ENCODE results near the gene PLEKHG1. TPM values are rescaled to one million over a fixed set of nuclear protein-coding genes. Genes with fewer than 3 reads are reported as not detected.

The PLEKHG1 gene
- total and polyA plus RNA-seq, 3 donors from 2014 or later: 16.1 to 130 (median 104) TPM

DNA sequence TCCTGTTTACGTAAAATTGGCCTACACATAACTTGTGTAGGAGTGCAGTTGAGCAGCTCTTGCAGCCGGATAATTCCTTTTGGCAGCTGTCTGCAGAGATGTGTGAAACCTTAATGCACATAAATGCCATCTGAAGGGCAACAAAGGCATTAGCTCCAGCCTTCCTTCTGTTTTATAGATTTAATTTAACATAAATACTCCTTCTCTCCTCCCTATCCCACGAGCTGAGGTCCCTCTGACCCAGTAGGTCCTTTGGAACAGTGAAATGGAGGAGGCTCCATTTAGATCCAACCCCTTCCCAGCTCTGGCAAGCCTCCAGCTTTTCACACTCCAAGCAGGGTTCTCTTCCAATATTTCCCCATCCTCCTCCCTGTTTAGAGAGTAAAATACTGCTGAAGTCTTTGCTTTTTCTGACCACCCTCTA lies 6.5 kb downstream of the PLEKHG1 start:
- Histone ChIP-seq H3K4me3 (no peak overlapping the region), H3K27me3 (no peaks in the 10 kb centered on the region), H3K4me1 (no peaks in the 10 kb centered on the region), H3K36me3 (ENCODE audit: low read depth, missing control alignments) (no peaks in the 10 kb centered on the region), H3K9me3 (no peaks in the 10 kb centered on the region), H3K27ac (no peak overlapping the region)
- no peak for TF ChIP-seq POLR2A (IDR thresholded peaks at IDR 0.05)
- TF ChIP-seq, protein P1, sequence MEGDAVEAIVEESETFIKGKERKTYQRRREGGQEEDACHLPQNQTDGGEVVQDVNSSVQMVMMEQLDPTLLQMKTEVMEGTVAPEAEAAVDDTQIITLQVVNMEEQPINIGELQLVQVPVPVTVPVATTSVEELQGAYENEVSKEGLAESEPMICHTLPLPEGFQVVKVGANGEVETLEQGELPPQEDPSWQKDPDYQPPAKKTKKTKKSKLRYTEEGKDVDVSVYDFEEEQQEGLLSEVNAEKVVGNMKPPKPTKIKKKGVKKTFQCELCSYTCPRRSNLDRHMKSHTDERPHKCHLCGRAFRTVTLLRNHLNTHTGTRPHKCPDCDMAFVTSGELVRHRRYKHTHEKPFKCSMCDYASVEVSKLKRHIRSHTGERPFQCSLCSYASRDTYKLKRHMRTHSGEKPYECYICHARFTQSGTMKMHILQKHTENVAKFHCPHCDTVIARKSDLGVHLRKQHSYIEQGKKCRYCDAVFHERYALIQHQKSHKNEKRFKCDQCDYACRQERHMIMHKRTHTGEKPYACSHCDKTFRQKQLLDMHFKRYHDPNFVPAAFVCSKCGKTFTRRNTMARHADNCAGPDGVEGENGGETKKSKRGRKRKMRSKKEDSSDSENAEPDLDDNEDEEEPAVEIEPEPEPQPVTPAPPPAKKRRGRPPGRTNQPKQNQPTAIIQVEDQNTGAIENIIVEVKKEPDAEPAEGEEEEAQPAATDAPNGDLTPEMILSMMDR (IDR thresholded peaks at IDR 0.05): no peak
- WGBS, 2 donors: 64 to 68% methylated on average over 3 of the region's 3 CpGs
- DNase-seq: no peak
- intact Hi-C loops (cut with DNase I; ENCODE audit: low total_unique reads): no loop called here

DNA sequence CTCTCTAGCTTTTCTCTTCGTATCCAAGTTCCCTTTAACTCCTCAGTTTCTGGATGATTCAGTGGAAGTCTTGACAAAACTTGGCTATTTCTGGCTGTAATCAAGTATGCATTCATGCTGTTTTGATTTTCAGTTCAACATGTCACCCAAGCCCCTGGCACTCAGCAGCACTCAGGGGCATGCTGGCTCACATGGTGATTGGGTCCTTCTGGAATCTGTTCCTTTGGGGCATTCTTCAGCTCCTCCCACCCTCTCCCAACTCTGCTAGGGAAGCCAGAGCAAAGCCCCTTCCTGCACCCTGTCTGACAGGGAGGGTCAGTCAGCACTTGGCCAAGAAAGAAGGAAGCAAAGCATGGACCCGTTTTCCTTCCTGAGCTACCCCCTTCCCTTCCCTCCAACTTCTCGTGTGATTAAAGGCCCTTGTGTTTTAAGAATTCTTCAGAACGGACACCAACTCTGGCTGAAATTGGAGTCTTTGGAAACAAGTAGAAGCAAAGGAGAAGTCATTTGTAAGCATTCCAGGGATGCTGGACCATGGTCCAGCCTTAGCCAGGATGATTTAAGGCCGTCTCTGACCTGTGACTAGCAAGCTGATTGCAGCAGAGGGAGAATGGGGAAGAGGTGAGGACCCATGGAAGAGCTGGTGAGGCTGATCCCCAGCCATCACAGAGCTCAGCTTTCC lies 7.1 kb downstream of the PLEKHG1 start:
- no peak overlapping the region for H3K27ac ChIP-seq
- TF ChIP-seq POLR2A (IDR thresholded peaks at IDR 0.05): no peak
- TF ChIP-seq, protein P1 (IDR thresholded peaks at IDR 0.05): no peak

DNA sequence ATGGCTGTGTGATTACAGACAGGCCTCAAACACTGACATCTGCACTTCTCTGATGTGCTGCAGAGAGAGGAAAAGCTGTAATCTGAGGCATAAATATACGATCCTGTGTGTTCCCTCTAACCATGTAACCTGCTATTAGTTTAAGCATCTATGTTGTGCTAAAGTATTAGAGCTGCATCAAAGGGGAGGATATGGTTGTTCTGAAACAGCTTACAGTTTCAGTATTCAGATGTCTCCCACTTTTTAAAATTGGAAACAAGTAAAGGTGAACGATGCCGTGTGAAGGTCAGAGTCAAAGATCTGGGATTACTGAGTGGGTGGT lies 7.6 kb downstream of the PLEKHG1 start:
- no peak overlapping the region for H3K27ac ChIP-seq
- TF ChIP-seq POLR2A (IDR thresholded peaks at IDR 0.05): no peak
- TF ChIP-seq, protein P1 (IDR thresholded peaks at IDR 0.05): no peak
- intact Hi-C loops (cut with DNase I; ENCODE audit: low total_unique reads): no loop called here
- H3K36me3 ChIP-seq (ENCODE audit: low read depth, missing control alignments): no peaks in the 10 kb centered on the region
- H3K9me3 ChIP-seq: no peaks in the 10 kb centered on the region
- H3K4me1 ChIP-seq: no peaks in the 10 kb centered on the region
- DNase-seq: no peak
- H3K27me3 ChIP-seq: no peaks in the 10 kb centered on the region
- WGBS, 2 donors: 51 to 83% methylated on average over 3 of the region's 3 CpGs
- no peak overlapping the region for H3K4me3 ChIP-seq

More for the DNA sequence above, 7.1 kb downstream of the PLEKHG1 start:
- WGBS, 2 donors: 64 to 69% methylated on average over 3 to 5 of the region's 5 CpGs
- Histone ChIP-seq H3K9me3 (no peaks in the 10 kb centered on the region), H3K36me3 (ENCODE audit: low read depth, missing control alignments) (no peaks in the 10 kb centered on the region), H3K4me1 (no peaks in the 10 kb centered on the region), H3K27me3 (no peaks in the 10 kb centered on the region), H3K4me3 (no peak overlapping the region)
- DNase-seq: no peak
- intact Hi-C loops (cut with DNase I; ENCODE audit: low total_unique reads): no loop called here

DNA sequence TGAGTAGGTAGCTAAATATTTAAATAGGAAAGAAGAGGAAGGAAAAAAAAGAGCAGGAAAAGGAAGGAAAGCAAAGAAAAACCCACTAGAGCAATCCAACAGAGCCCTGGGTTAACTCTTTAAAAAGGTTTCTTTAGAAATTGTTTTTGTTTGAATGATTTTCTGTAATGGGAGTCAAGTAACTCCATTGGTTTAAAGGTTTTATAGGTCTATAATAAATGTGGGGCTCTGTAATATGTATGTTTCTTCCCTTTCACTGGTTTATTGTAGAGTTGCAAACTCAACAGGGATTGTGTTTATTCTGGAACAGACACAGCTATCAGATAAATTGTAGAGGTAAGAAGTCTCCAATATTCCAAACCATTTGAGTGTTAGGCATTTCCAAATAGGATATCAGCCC lies 10.9 kb downstream of the PLEKHG1 start:
- H3K27me3 ChIP-seq: no peaks in the 10 kb centered on the region

More for the DNA sequence above, 10.9 kb downstream of the PLEKHG1 start:
- Histone ChIP-seq H3K4me1 (no peaks in the 10 kb centered on the region), H3K4me3 (no peak overlapping the region), H3K27ac (no peak overlapping the region), H3K36me3 (ENCODE audit: low read depth, missing control alignments) (no peaks in the 10 kb centered on the region), H3K9me3 (no peaks in the 10 kb centered on the region)
- no peak for TF ChIP-seq POLR2A (IDR thresholded peaks at IDR 0.05)
- TF ChIP-seq, protein P1 (IDR thresholded peaks at IDR 0.05): no peak
- DNase-seq: no peak
- intact Hi-C loops (cut with DNase I; ENCODE audit: low total_unique reads): no loop called here

All from testis (tissue), 3 donors.